IMR-90 (cell line): ENCODE measurements around the gene TNIP1. TPM values are rescaled to one million over a fixed set of nuclear protein-coding genes. Genes with fewer than 3 reads are reported as not detected.

Experiments used
- ATAC-seq: fragments of 200-7000 bp; cut with Tn5 transposase; 2 replicates; pipeline ENCODE4 v1.9.1; 2020; ENCODE audit warnings: low read depth, mild to moderate bottlenecking, moderate library complexity
- BruUV-seq: library from RNA; stranded (reverse); fragments of 400-500 nt; replicated peaks from 2 replicates; lab custom pipeline; 2021; lab: Mats Ljungman, UMichigan
- CTCF ChIA-PET: fragments of 300-600 bp; formaldehyde crosslinking; extraction: SDS; loops from one replicate; lab custom pipeline; 2021; ENCODE audit warnings: antibody characterized with exemption; lab: Yijun Ruan, JAX
- POLR2A ChIA-PET: fragments of 300-600 bp; sonication (Branson Sonifier 250); formaldehyde crosslinking; loops from one replicate; lab custom pipeline; 2022; ENCODE audit warnings: antibody characterized with exemption; ENCODE audit not compliant: unreplicated experiment; lab: Charles Lee
- DNase-seq: peaks from one replicate; pipeline ENCODE4 v3.0.0; 2013
- H2AFZ ChIP-seq: replicated peaks from 2 replicates; pipeline ENCODE3; 2013; ENCODE audit warnings: low read length, mild to moderate bottlenecking; ENCODE audit not compliant: poor library complexity
- H2AK5ac ChIP-seq: 2 replicates; pipeline ENCODE4 v1.6.1; 2013; ENCODE audit warnings: low read depth, low read length, inconsistent platforms
- H2AK9ac ChIP-seq: replicated peaks from 2 replicates; pipeline ENCODE3; 2013; ENCODE audit warnings: mild to moderate bottlenecking, low read depth, low read length, moderate library complexity; ENCODE audit not compliant: poor library complexity
- H2BK120ac ChIP-seq: 2 replicates; pipeline ENCODE4 v1.6.1; 2013; ENCODE audit warnings: low read depth, low read length, inconsistent platforms
- H2BK15ac ChIP-seq: 3 replicates; pipeline ENCODE4 v1.6.1; 2013; ENCODE audit warnings: low read depth, low read length, inconsistent platforms
- H2BK20ac ChIP-seq: 2 replicates; pipeline ENCODE4 v1.6.1; 2013; ENCODE audit warnings: low read depth, mild to moderate bottlenecking, inconsistent platforms, low read length, moderate library complexity
- H2BK5ac ChIP-seq: 2 replicates; pipeline ENCODE4 v1.6.1; 2013; ENCODE audit warnings: mild to moderate bottlenecking, low read depth, low read length, inconsistent platforms; ENCODE audit not compliant: poor library complexity, severe bottlenecking
- H3K14ac ChIP-seq: replicated peaks from 2 replicates; pipeline ENCODE4 v1.6.1; 2013; ENCODE audit warnings: low read depth, low read length, inconsistent platforms
- H3K18ac ChIP-seq: 2 replicates; pipeline ENCODE4 v1.6.1; 2013; ENCODE audit warnings: low read depth, low read length, control low read depth
- H3K23ac ChIP-seq: 2 replicates; pipeline ENCODE4 v1.6.1; 2013; ENCODE audit warnings: low read depth, low read length, inconsistent platforms
- H3K27ac ChIP-seq: 2 replicates; pipeline ENCODE4 v1.5.1; 2013; ENCODE audit warnings: mild to moderate bottlenecking, control low read depth, low read length; ENCODE audit not compliant: insufficient read depth
- H3K27me3 ChIP-seq: 2 replicates; pipeline ENCODE4 v1.6.1; 2013; ENCODE audit warnings: low read length; ENCODE audit not compliant: control insufficient read depth, insufficient read depth
- H3K36me3 ChIP-seq: 2 replicates; pipeline ENCODE4 v1.6.1; 2013; ENCODE audit warnings: low read length, mixed read lengths; ENCODE audit not compliant: control insufficient read depth, insufficient read depth
- H3K4ac ChIP-seq: 2 replicates; pipeline ENCODE4 v1.6.1; 2013; ENCODE audit warnings: low read depth, low read length, inconsistent platforms
- H3K4me1 ChIP-seq: 2 replicates; pipeline ENCODE4 v1.6.1; 2013; ENCODE audit warnings: low read length, mixed read lengths; ENCODE audit not compliant: control insufficient read depth, insufficient read depth
- H3K4me2 ChIP-seq: 2 replicates; pipeline ENCODE4 v1.6.1; 2013; ENCODE audit warnings: low read depth, mild to moderate bottlenecking, control low read depth, low read length, moderate library complexity
- H3K4me3 ChIP-seq: 2 replicates; pipeline ENCODE4 v1.5.1; 2013; ENCODE audit warnings: low read depth, mild to moderate bottlenecking, control low read depth, low read length, moderate library complexity; ENCODE audit not compliant: insufficient read depth
- H3K56ac ChIP-seq: 2 replicates; pipeline ENCODE4 v1.6.1; 2013; ENCODE audit warnings: low read length, inconsistent platforms; ENCODE audit not compliant: insufficient read depth; ENCODE audit errors: extremely low read depth
- H3K79me1 ChIP-seq, 2 experiments: 2 replicates each; pipeline ENCODE4 v1.6.1; 2013; ENCODE audit warnings: low read length in 2 of 2, inconsistent platforms in 1 of 2, low read depth in 1 of 2
- H3K9ac ChIP-seq: 2 replicates; pipeline ENCODE4 v1.6.1; 2013; ENCODE audit warnings: low read depth, low read length, control low read depth
- H3K9me1 ChIP-seq: 2 replicates; pipeline ENCODE4 v1.6.1; 2013; ENCODE audit warnings: low read length, inconsistent platforms; ENCODE audit not compliant: insufficient read depth
- H3K9me3 ChIP-seq: 2 replicates; pipeline ENCODE4 v1.6.1; 2013; ENCODE audit warnings: low read length; ENCODE audit not compliant: control insufficient read depth, insufficient read depth
- H4K20me1 ChIP-seq: 2 replicates; pipeline ENCODE4 v1.6.1; 2013; ENCODE audit warnings: low read length, inconsistent platforms; ENCODE audit not compliant: insufficient read depth
- H4K5ac ChIP-seq: 2 replicates; pipeline ENCODE4 v1.6.1; 2013; ENCODE audit warnings: mild to moderate bottlenecking, low read depth, low read length, control low read depth
- H4K8ac ChIP-seq, 2 experiments: 2 replicates each; pipeline ENCODE4 v1.6.1; 2013; ENCODE audit warnings: low read depth in 2 of 2, low read length in 2 of 2, control low read depth in 1 of 2, inconsistent platforms in 1 of 2
- H4K91ac ChIP-seq: 2 replicates; pipeline ENCODE4 v1.6.1; 2013; ENCODE audit warnings: low read depth, low read length, inconsistent platforms; ENCODE audit not compliant: insufficient read depth
- CHD1 ChIP-seq: IDR thresholded peaks from 2 replicates; pipeline ENCODE4 v1.6.1; 2012; ENCODE audit warnings: low read depth, low read length, improper control_type of control experiment
- ELK1 ChIP-seq: fragments of 150-350 bp; IDR thresholded peaks from 2 replicates; pipeline ENCODE4 v1.6.1; 2016; ENCODE audit warnings: low read depth, mild to moderate bottlenecking, low read length, moderate library complexity, borderline replicate concordance
- MAFK ChIP-seq: IDR thresholded peaks from 2 replicates; pipeline ENCODE4 v1.6.1; 2012; ENCODE audit warnings: low read depth, low read length, improper control_type of control experiment
- MXI1 ChIP-seq: IDR thresholded peaks from 2 replicates; pipeline ENCODE4 v1.6.1; 2012; ENCODE audit warnings: low read depth, mild to moderate bottlenecking, low read length, moderate library complexity, borderline replicate concordance
- NFE2L2 ChIP-seq: fragments of 150-350 bp; IDR thresholded peaks from 2 replicates; pipeline ENCODE4 v1.6.1; 2016; ENCODE audit warnings: low read depth, mild to moderate bottlenecking, low read length
- RFX5 ChIP-seq: IDR thresholded peaks from 2 replicates; pipeline ENCODE4 v1.8.0; 2012; ENCODE audit warnings: low read depth, mild to moderate bottlenecking, low read length, moderate library complexity
- SMC3 ChIP-seq: fragments of 150-350 bp; IDR thresholded peaks from 2 replicates; pipeline ENCODE4 v1.6.1; 2016; ENCODE audit warnings: low read depth, mild to moderate bottlenecking, antibody characterized with exemption, low read length, moderate library complexity
- USF2 ChIP-seq: fragments of 150-350 bp; IDR thresholded peaks from 2 replicates; pipeline ENCODE4 v1.6.1; 2017; ENCODE audit warnings: mild to moderate bottlenecking, antibody characterized with exemption, low read length, low read depth
- WGBS, 2 experiments: methylation state at CpG; one replicate each; pipeline versions ENCODE4 v1.1.5 to v1.1.7; 2013; ENCODE audit warnings: missing lambda C conversion rate in 2 of 2; ENCODE audit not compliant: insufficient read length in 1 of 2; ENCODE audit errors: extremely low coverage in 2 of 2; 5-methylcytosine and 5-hydroxymethylcytosine counted together
- dilution Hi-C: fragments of 300-500 bp; cut with HindIII; formaldehyde crosslinking; loops from one replicate; pipeline ENCODE4 v1.14.3; 2018; ENCODE audit warnings: low sequenced_read_pairs; ENCODE audit not compliant: unreplicated experiment
- in situ Hi-C: fragments of 300-500 bp; cut with MboI; formaldehyde crosslinking; loops from 3 replicates; pipeline ENCODE4 v1.14.3; 2019; ENCODE audit warnings: low sequenced_read_pairs, inconsistent platforms, mixed read lengths
- intact Hi-C: fragments of 100-400 bp; cut with micrococcal nuclease; formaldehyde crosslinking; loops from 2 replicates; pipeline ENCODE4 v1.10.0; 2022
- polyA plus RNA-seq, 3 experiments: library from polyadenylated mRNA; depleted of rRNA; stranded (reverse); fragments of >200 nt; gene quantifications; 2 replicates each; pipeline ENCODE4 v1.2.3, GENCODE V29; 2012; ENCODE audit warnings: low replicate concordance in 1 of 3
- total RNA-seq: library from RNA; depleted of rRNA; stranded (reverse); fragments of >200 nt; gene quantifications from 2 replicates; pipeline ENCODE4 v1.2.3, GENCODE V29; 2012

TNIP1 gene
- total and polyA plus RNA-seq, 2 of the 4 experiments (the other 2 are of a cell fraction): 63.8 to 92.8 TPM

- POLR2A ChIA-PET: no interaction called here
- no peak for ATAC-seq
- peaks cover 0 to 3% of the 10 kb centered on the region in 2 experiments; a peak in 1 of 4 replicates for H3K79me1 ChIP-seq
- WGBS, 2 experiments: no CpG with 5 or more reads among the region's 7 CpGs
- intact Hi-C loops (no loop called here), dilution Hi-C loops (no loop called here), in situ Hi-C loops (no loop called here)
- H2BK20ac ChIP-seq: no peak overlapping the region
- no peak overlapping the region for H2AK9ac ChIP-seq
- H3K14ac ChIP-seq: no peak overlapping the region
- CTCF ChIA-PET: interaction anchor here (1.0 kb wide), 1 partner anchor 31 kb away, joined by 3 read pairs; no protein-coding TSS in a partner anchor
- no peak for DNase-seq
- H2BK5ac ChIP-seq: no peak overlapping the region
- H4K8ac ChIP-seq: no peak overlapping the region
- no peaks in the 10 kb centered on the region; the same call in 1 of the 2 replicates for H4K20me1 ChIP-seq
- no peak for TF ChIP-seq MXI1
- no peak for TF ChIP-seq SMC3
- no peak for TF ChIP-seq CHD1
- no peak for TF ChIP-seq NFE2L2
- no peak for TF ChIP-seq MAFK
- TF ChIP-seq USF2: no peak
- TF ChIP-seq RFX5: no peak
- no peak for TF ChIP-seq ELK1
- H3K4me1 ChIP-seq: peaks cover 4% of the 10 kb centered on the region; the same call in 1 of the 2 replicates
- no peak overlapping the region for H2BK15ac ChIP-seq
- H3K56ac ChIP-seq: no peak overlapping the region
- H3K23ac ChIP-seq: no peak overlapping the region
- BruUV-seq: no TSS peak
- H3K9ac ChIP-seq: no peak overlapping the region
- H3K18ac ChIP-seq: no peak overlapping the region
- no peak overlapping the region for H3K4ac ChIP-seq
- no peaks in the 10 kb centered on the region for H3K9me3 ChIP-seq
- no peaks in the 10 kb centered on the region for H3K27me3 ChIP-seq
- peaks cover 35% of the 10 kb centered on the region for H3K36me3 ChIP-seq
- H2AK5ac ChIP-seq: no peak overlapping the region
- no peak overlapping the region for H3K4me2 ChIP-seq
- H2BK120ac ChIP-seq: no peak overlapping the region
- no peak overlapping the region for H4K91ac ChIP-seq
- no peak overlapping the region for H4K5ac ChIP-seq
- H3K27ac ChIP-seq: no peak overlapping the region
- no peak overlapping the region for H3K4me3 ChIP-seq
- no peak overlapping the region for H2AFZ ChIP-seq
- H3K9me1 ChIP-seq: peaks cover 19% of the 10 kb centered on the region
Measured at GRCh38 chr5:151026679-151027078, 54.2 kb downstream of the TNIP1 start.
